GF-D8 (cell line): Measurements from ENCODE around the gene TRIM71.
A peak's percentile ranks its signal among the peaks of the same experiment; 100 is the strongest.
"Not testable (repeated sequence)": the region's sequence is repeated elsewhere in the genome, so short reads cannot be mapped to it uniquely, and the experiment has no call there.

ENCODE experiments used
- DNase-seq: peaks from one replicate; lab custom pipeline; 2025; lab: John Stamatoyannopoulos, UW

TRIM71 gene

DNA sequence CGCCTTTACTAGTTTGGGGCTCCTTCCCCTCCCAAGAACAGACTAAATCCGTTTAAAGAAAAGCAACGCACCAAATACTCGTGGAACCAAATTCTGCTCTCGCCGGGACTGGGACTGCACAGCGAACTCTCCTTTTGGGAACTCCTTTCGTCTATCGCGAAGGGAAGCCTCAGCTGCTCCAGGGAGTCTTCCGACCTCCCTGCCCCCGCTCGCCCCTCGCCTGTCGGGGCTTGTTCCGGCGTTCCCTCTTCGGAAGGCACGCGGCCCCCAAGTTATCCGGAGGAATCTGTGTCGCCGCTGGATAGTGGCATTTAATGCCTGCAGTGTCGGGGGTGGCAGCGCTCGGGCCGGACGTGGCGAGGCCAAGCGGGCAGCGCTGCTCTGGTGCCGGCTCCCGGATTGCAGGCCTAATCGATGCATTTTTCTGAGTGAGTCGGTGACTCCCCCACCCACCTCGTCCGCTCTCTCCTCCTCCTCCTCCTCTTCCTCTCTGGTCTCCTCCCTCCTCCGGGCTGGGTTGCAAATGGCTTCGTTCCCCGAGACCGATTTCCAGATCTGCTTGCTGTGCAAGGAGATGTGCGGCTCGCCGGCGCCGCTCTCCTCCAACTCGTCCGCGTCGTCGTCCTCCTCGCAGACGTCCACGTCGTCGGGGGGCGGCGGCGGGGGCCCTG lies at the start of gene TRIM71:
Gene TRIM71, plus strand, starts transcription at position 440 of the 671 bp plus-strand sequence. Its CDS starts 84 bp downstream, at position 524.
- no peak for DNase-seq

DNA sequence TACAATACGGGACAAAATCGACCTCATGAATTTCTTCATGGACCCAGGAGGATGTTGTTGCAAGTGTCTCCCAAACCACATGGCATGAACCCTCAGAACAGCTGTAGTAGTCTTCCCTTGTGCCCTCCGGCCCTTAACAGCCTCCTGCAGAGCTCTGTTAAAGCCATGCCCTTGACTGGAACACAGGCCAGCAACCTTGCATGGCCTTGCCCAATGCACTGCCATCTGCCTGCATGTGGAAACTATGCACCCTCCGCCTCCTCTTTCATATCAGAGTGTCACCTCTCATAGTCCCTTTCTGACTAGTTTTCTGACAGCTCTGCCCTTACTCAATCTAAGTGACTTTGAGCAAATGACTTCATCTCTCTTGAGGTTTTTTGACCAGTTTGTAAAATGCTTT lies 39.4 kb upstream of the TRIM71 start:
- DNase-seq = peak; percentile 48

DNA sequence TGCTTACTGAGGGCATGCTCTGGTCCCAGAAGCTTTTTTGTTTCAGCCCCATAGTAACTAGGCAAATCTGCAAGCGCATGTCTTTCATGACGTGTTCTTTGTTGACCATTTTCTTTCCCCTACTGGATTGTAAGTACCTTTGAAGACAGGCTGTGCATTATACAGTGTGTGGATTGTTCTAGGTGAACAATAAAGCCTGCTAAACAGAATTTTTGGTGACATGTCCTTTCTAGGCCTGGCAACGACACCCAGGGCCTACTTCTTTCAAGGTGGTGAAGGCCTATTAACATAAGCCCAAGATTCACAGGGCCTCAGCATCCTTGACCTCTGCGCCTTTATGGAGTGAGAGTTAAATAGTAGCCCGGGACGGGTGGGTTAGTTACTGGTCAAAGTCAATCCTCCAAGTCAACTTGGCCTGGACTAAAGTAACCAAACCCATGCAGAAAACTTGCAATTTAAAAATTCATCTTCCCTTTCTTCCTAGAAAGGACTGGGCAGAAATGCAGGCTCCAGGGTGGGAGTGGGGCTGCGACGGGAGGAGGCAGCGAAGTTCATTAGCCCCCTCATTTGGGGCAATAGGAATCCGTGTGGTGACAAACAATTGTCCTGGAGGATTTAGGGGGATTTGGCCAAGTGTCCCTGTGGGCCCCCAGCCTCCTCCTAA lies 37.6 kb upstream of the TRIM71 start:
- DNase-seq = no peak

DNA sequence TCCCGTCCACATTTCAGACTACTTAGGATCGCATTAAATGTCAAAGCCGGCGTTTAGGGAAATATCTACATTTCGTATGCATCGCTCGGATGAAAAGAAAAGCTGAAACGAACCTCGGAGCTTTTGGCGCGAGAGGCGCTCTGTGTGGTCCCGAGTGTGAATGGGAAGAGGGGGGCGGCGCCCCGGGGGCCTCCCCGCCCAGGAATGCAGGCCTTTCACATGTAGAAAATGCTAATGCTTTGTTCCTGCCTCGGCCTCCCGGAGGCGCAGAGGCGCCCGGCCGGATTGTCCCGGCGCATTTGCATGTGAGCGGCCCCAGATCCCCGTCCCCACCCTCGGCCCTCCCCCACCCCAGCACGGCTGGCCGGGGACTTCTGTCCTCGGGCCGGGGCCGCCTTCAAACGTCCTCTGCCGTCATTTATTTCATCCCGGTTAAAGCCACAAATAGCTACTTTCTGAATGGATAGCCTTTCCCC lies 37.0 kb upstream of the TRIM71 start:
- no peak for DNase-seq

DNA sequence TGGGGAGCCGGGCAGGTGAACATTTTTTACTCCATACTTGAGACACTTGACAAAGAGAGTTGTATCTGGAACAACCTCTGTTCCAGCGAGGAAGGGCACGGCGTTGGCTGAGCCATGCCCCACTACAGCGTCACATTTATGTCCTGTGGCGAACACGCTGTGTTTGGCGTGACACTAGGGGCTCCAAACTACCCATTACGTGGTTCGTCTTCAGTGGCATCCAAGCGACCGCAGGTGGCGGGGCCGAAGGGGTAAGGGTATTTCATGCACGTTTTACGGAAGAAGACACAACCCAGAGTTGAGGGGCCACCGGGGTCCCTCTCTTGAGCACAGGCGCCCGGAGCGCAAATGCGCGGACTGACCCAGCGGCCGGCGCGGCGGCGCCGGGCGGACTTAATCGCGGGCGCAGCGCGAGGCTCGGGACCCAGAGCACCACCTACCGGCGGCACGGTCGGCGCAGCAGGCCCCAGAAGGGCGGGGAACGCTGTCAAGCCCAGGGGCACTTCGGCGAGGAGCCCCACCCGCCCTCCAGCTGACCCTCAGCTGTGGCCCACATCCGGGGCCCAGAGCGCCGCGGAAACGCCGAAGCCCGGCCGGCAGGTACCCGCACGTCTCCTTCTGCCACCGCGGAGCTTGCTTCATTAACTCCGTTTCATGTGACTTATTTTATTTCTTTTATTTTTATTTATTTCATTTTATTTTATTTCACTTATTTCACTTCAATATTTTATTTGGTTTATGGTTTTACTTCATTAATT lies 36.4 kb upstream of the TRIM71 start:
- DNase-seq = peak; percentile 20

DNA sequence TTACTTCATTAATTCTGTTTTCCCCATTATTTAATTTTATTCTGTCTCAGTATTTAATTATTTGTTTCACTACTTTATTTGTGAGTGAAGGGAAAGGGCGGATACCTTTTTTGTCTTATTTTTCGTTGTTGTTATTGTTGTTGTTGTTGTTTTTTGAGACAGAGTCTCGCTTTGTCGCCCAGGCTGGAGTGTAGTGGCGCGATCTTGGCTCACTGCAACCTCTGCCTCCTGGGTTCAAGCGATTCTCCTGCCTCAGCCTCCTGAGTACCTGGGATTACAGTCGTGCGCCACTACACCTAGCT lies 35.9 kb upstream of the TRIM71 start:
- DNase-seq = not testable (repeated sequence)

DNA sequence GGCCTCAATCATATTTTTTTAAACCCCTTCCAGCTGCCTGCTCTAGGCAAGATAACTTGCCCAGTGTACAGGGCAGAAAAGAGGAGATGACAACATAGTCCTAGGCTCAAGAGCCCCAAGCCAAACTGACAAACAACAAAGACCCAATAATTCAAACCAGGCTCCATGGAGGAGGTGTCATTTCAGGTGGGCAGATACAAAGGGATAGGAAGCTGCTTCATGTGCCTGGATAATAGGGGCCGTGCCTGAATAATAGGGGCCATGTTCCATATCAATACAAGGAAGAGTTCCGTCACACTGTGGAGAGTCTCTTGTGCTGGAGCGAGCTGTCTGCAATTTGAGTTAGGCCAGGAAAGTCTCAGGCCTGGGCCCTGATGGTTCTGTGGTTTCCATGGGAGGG lies 35.4 kb upstream of the TRIM71 start:
- no peak for DNase-seq

DNA sequence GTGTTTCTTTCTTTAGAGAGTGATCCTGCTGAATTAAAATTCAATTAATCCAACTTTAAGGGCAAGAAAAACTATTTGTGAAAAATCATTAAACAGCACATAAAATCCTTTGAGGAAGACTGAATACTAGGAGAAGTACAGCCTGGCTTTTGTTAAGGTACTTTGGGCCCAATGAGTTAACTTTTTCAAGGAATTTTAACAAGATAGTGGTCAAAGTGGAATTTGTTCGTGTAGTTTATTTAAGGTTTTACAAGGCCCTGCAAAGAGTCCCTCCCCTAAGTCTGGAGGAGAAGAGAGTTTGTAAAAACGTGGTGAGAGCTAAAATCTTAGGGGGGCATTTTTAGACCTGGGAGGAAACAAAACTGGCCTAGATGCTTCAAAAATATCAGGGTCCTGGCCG lies 26.0 kb upstream of the TRIM71 start:
- no peak for DNase-seq

DNA sequence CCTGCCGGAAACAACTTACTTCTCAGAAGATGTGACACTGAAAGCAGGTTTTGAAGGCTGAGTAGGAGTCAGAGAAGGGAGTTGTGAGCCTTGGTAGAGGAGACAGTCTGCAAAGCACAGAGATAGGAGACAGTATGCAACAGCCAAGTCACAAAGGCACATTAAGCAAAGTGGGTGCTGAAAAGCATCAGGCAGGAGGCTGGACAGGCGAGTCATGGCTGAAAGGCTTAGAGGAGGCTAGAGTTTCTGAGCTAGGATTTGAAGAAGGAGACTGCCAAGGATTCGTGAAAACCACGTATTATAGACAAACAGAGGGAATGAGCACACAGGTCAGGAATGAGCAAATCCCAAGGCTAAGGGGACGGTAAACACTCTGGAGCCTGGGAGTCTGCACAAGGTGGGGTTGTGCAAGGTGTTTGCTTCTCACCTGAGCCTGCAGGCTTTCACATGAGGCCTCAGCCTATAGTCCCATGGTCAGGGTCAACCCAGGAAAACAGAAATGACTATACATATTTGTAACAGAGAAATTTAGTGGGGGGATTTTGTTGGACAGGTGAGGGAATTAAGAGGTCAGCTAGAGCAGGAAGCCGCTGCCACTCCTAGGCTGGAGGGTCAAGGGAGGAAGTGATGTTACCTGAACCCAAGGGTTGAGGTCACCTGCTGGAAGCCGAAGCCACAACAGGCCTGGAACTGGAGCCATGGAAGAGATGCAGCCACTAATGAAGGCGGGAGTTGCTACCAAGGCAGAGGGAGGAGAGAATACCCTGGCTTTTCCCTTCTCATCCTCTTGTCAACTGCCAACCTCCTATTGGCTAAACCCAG lies 23.1 kb upstream of the TRIM71 start:
- no peak for DNase-seq

DNA sequence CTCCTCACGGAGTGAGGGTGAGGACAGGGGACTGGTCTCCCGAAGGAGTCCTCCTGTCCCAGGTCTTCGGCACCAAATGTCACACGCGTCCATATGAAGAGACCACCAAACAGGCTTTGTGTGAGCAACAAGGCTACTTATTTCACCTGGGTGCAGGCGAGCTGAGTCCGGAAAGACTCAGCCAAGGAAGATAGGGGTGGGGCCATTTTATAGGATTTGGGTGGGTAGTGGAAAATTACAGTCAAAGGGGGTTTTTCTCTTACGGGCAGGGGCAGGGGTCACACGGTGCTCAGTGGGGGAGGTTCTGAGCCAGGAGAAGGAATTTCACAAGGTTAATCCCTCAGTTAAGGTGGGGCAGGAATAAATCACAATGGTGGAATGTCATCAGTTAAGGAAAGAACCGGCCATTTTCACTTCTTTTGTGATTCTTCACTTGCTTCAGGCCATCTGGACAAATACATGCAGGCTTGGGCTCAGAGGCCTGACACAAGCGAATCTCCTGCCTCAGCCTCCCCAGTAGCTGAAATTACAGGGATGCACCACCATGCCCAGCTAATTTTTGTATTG lies 21.3 kb upstream of the TRIM71 start:
- DNase-seq = not testable (repeated sequence)

DNA sequence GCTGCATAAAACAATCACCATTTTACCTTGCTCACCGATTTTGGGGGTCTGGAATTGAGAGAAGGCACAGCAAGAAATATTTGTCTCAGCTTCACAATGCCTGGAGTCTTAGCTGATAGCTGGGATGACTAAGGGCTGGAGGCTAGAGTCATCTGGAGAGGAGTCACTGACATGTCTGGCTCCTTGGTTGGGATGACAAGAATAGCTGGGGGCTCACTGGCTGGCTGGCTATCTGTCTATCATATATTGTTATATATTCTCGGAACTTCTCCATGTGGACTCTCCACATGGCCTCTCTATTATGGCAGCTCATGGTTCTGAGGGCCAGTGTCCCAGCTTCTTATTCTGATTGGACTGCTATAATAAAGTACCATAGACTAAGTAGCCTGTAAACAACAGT lies 20.0 kb upstream of the TRIM71 start:
- no peak for DNase-seq

DNA sequence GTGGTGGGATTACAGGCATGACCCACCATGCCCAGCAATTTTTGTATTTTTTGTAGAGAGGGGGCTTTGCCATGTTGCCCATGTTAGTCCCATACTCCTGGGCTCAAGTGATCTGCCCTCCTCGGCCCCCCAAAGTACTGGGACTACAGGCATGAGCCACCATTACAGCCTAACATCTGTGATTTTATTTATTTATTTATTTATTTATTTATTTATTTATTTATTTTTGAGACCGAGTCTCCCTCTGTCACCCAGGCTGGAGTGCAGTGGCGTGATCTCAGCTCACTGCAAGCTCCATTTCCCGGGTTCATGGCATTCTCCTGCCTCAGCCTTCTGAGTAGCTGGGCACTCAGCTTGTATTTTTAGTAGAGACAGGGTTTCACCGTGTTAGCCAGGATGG lies 16.4 kb upstream of the TRIM71 start:
- not testable (repeated sequence) for DNase-seq

DNA sequence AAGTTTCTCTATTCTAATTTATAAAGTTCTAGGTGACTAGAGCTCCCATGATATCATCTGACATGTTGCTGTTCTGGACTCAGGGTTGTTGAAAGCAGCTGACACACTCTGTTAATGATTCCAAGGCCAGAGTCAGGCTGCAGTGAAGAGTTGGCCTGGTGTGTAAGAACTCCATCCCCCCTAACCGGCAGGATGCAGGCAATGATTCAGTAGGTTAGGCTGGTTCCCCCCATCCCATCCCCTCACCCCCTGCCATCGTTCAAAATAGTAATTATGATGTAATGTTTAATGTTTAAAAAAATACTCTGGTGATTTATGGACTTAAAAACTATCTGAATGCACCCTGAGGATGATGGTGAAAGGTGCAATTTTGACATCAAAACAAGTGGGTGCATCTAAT lies 4.6 kb upstream of the TRIM71 start:
- DNase-seq = no peak

DNA sequence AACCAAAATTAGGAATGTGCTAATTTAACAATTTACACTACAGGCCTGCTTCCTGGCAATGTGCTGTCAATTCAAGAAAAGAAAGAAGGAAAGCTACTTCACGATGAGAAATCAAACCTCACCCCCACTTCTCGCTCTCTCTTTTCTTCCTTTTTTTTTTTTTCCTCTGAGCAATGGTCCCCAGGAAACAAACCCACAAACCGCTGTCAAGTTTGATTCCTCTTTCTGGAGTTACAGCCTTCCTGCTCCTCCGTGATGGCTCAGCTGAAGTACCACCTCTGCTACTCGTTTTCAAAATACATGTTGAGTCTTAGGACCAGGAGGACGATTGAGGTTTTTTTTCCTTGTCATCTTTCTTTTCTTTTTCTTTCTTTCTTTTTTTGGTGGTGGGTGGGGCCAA lies 3.4 kb upstream of the TRIM71 start:
- DNase-seq = peak; percentile 79

DNA sequence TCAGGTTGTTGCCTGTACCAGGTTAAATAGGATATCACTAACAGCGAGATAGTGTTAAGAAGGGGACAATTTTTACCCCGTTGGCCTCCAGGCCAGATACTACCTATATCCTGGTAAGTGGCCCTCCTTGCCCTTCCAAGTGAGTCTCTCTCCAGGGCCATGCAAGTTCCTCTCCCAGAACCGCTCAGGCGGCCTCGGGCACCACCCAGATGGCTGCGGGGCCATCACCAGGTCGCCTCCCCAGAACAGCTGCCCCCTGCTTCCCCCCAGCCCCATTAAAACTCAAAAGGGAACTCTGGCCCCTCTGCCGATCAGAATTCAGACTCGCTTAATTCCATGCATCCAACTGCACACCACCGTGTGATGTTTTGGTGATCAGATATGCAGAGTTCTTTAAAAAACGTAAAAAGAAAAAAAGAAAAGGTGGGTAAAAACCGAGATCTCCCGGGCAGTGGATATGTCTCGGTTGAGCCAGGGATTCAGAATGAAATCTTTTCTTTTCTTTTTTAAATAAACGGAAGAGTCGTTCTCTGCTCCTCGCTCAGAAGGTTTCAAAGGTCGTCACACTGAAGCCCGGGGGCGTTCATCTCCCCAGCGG lies 1.9 kb upstream of the TRIM71 start:
- DNase-seq = no peak

DNA sequence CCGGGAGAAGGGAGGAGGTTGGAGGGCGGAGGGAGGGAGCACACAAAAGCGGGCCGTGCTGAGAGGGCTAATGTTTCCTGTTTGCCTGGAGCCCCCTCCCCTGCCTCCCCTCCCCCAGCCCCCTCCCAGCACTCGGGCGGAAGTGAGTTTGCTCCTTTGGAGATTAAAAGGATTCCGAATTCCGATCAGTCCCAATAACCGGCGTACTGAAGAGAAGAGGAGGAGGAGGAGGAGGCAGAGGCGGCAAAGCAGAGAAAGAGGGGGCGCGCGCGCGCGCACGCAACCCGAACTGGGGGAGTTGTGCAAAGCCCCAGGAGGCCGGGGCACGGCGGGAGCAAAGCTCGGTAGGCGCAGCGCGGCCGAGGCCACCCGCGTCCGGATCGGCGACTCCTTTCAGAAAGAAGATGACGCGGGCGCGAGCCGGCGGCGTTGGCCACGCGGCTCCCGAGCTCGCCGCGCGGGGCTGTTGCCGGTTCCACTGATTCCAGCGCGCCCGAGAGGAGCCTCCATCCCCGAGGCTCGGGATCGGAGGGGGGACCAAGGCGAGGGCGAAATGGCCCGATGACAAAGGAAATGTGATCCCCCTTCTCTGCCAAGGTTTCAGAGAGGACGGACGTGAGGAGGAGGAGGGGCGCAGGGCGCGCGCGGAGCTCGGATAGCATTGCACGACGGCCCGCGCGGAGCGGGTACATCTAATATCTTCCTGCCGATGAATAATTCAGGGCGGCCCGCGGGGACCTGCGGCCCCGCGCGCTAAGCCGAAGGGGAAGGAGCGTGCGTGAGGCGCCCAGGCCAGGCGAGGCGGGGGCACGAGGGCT lies 1.1 kb upstream of the TRIM71 start:
- DNase-seq = no peak

DNA sequence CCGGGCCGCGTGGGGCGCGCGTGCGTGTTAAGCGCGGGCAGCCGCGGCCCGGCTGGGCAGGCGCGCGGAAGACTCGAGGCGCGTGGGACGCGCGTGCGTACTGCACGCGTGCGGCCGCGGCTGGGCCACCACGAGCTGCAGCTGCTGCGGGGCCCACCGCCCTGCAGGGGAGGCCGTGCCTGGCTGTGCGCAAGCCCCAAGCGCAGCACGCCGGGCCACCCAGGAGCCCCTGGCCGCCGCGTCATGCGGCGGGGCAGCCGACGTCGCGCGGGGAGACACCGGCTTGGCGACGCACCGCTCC lies 590 bp upstream of the TRIM71 start:
- DNase-seq = no peak

DNA sequence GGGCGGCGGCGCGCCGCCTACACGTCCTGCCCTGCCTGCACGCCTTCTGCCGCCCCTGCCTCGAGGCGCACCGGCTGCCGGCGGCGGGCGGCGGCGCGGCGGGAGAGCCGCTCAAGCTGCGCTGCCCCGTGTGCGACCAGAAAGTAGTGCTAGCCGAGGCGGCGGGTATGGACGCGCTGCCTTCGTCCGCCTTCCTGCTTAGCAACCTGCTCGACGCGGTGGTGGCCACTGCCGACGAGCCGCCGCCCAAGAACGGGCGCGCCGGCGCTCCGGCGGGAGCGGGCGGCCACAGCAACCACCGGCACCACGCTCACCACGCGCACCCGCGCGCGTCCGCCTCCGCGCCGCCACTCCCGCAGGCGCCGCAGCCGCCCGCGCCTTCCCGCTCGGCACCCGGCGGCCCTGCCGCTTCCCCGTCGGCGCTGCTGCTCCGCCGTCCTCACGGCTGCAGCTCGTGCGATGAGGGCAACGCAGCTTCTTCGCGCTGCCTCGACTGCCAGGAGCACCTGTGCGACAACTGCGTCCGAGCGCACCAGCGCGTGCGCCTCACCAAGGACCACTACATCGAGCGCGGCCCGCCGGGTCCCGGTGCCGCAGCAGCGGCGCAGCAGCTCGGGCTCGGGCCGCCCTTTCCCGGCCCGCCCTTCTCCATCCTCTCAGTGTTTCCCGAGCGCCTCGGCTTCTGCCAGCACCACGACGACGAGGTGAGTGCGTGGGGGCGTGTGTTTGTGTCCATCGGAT lies 602 bp downstream of the TRIM71 start:
- no peak for DNase-seq

DNA sequence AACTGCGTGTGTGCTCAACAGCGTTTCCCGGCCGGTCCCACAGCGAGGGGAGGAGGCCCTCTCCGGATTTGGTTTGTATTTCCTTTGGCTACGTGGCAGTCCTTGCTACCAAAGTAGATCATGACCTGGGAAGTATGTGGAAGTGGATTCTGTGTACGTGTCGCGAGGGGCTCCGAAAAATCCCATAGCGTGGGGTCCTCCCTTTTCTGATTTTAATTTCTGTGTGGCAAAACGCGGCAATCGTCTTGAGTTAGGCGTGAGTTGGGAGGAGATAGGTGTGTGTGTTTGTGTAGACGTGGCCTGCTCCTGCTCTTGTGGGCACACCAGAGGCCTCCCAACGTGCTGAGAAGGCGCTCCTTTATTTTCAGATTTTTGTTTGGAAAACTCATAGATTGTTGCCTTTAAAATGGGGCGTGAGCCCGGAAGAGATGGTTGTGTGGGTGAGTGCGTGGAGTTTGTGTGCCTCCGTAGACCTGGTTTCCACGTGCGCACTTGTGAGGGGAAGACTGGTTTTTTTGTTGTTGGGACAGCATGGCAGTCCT lies 1.2 kb downstream of the TRIM71 start:
- DNase-seq = no peak
